Glomerular endothelial cell (primary cell): ENCODE results near the gene NOC2L. TPM values are rescaled to one million over a fixed set of nuclear protein-coding genes. Genes with fewer than 3 reads are reported as not detected.

Experiments
- DNase-seq: peaks from one replicate; pipeline ENCODE4 v3.0.0-alpha.2; 2011; ENCODE audit warnings: low read depth, low spot score; ENCODE audit errors: extremely low read depth
- total RNA-seq: library from RNA; depleted of rRNA; stranded (reverse); fragments of >200 nt; gene quantifications from 2 replicates; pipeline ENCODE4 v1.2.3, GENCODE V29; 2015

NOC2L gene
- total RNA-seq = 73.8 and 73.9 TPM in 2 replicates

DNA sequence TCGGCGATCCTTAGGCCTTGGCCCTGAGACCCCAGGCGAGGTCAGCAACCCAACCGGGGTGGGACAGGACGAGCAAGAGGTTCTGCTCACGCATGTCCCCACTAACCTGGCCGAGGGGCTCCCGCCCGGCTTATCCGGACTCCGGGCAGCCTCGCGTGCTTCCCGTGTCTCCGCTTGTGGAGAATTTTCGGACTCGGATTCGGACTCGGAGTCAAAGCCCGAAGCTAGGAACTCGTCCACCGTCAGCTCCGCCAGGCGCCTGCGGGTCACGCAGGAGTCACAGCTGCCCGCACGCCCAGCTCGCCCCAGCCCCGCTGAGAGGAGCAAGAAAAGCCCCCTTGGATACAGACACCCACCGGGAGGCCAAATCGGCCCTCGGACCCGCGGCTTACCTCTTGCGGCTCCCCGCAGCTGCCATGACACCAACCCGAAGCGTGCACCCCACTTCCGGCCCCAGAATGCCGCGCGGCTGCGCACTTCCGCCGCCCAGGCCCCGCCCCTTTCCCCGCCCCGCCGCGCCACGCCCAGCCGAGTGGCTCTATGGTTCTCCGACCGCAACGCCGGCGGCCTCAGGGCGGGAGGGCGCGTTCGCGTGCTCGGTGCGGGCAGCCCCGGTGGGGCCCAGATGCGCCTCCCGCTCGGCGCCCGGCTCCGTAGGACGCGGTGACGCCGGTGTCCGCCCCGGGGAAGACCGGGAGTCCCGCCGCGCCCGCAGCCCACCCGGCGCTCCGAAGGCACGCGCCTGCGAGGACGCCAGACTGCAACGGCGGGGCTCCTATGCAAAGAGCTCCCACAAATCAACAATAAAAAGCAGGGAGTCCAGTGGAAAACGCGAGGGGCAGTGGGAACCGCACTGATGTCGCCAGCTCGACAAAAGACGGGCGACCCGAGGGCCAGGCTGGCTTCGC, at the start of gene NOC2L:
NOC2L (minus strand) TSS at position 434 of the 908 bp plus-strand sequence; CDS start at position 418, 16 bp downstream.
- DNase-seq = no peak

- DNase-seq = no peak
These were observed 47.5 kb upstream of the NOC2L start for GRCh38 chr1:1006305-1007159.

DNA sequence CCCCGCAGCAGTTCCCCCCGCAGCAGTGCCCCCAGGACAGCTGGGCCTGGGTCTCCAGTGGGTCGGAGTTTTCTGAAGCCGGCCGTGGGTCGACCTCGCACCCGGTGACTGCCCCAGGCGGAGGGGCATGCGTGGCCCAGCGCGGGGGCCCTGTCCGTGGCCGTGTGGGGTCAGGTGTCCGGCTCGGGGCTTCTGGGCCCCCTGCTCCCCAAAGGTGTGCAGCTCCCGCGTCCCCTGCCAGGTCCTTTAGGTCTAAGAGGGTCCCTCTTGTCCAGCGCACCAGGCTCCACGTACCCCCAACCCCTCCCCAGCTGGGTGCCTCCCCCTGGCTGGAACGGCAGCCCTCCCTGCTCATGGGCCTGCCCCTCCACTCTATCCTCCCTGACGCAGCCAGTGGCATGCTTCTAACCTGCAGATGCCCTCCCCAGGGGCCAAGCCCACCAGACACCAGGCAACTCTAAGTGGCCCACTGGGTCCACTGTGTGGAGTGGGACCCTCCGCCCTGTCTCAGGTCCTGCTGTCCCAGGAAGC, 46.8 kb upstream of the NOC2L start:
- no peak for DNase-seq

- no peak for DNase-seq
These were observed 46.0 kb upstream of the NOC2L start for GRCh38 chr1:1004780-1005697.

- no peak for DNase-seq
These were observed 45.3 kb upstream of the NOC2L start for GRCh38 chr1:1004420-1004779.

DNA sequence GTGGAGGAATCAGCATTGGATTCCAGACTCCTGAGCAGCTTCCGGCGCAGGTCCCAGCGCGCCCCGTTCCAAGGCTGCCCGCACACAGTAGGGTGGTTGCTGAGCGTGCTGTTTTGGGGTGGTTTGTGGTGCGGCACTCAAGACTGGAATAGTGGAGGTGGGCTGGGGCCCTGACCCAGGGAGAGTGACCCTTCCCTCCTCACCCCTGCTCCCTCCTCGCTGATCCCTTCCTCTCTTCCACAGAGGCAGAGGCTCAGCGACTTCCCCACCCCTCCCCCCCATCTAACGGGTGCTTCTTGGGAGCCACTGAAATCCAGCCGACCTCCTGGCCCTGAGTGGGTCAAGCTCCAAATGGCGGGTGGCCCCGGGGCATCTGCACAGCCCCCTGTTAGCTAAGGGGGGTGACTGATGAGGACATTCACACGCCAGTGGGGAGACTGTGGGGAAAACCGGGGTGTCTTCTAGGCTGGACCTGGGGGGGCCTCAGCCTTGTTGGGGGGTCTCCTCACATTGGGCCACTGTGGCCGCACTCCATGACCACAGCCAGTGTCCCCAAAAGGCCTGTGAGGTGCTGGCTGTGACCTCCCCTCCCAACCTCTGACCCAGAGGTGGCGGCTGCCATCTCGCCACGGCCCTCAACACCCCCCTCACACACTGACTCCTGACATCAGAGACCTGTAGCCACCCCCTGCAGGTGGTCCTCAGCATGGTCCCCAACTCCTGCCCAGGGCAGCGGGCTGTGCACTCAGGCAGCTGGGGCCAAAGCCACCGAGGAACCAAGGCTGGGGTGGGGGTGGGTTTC, 44.8 kb upstream of the NOC2L start:
- DNase-seq = no peak

DNA sequence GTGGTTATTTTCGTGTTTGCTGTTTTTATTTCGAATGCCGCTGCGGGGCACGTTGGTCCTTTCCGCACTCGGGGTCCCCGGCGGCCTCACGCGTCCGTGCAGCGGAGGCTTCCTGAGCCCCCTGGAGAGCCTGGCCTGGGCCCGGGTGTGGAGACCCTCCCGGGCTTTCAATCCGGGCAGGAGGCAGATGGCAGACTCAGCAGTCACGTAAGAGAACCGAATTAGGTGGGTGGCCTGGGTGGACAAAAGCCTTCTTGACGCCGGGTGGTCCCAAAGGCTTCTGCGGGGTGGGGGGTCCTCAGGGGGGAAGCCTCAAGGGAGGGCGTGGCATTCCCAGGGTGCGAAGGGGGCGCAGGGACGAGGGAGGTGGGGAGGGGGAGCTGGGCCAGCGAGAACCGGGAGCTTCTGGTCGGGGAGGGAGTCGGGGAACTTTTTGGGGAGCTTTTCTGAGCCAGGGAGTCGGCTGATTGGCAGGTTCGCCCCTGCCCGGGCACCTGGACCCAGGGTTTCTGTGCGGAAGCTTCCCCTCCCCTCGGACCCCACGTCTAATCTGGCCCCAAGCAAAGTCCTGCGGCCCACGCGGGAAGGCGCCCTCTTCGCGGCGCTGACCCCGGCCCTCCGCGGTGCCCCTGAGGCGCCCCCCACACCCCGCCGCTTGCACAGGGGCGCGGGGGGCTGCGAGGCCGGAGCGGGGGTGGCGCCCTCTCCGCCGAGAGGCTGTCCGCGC, 42.2 kb upstream of the NOC2L start:
- DNase-seq = no peak

DNA sequence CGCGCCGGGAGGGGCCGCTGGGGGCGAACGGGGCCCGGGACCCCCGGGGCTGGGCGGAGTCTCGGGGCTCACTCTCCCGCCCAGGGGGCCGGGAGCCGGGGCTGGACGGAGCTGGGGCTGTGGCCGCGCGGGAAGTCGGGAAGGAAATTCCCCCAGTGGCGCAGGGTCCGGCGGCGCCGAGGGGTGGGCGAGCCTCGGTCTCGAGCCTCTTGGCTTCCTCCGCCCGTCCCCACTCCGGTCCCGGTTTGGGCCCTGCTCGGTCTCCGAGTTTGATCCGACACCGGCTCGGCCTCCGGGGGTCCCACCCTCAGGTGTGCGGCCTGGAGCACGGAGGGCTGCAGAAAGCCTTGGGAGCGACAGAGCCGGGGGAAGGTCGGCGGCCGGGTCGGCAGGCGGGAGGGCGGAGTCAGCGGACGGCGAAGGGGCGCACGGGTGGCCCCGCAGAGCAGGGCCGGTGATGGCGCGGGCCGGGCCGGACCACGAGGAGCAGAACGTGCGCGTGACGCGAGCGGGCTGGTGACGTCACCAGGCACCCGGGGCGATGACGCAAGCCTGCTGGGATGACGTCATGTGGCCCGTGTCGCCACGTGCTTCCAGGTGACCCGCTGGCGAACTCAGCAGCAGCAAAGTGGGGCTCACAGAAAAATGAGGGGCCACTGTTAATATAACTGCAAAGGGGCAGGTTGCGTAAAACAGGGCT, 41.5 kb upstream of the NOC2L start:
- no peak for DNase-seq

DNA sequence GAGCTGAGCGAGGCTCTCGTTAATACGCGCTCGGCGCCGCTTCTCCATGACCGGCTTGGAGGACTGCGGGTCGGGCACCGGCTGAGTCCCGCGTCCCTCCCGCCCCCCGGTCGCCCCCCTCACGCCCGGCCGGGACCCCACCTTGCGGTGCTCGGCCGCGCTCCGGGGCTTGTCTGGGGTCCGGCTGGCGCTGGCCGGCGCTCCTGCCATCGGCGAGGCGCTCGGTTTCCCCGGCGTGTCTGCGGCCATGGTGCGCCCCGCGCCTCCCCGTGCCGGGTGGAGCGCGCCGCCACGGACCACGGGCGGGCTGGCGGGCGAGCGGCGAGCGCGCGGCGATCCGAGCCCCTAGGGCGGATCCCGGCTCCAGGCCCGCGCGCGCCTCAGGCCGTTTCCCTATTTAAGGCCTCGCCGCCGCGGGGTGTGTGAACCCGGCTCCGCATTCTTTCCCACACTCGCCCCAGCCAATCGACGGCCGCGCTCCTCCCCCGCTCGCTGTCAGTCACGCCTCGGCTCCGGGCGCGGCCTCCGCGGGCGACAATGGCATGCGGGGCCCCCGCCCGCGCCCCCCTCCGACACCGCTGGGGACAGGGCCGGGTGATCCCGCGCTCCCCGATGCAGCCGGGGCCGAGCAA, 40.8 kb upstream of the NOC2L start, which contains the start of gene HES4:
HES4 (minus strand) TSS at position 373 of the 632 bp plus-strand sequence; CDS start at position 249, 124 bp downstream.
- no peak for DNase-seq

DNA sequence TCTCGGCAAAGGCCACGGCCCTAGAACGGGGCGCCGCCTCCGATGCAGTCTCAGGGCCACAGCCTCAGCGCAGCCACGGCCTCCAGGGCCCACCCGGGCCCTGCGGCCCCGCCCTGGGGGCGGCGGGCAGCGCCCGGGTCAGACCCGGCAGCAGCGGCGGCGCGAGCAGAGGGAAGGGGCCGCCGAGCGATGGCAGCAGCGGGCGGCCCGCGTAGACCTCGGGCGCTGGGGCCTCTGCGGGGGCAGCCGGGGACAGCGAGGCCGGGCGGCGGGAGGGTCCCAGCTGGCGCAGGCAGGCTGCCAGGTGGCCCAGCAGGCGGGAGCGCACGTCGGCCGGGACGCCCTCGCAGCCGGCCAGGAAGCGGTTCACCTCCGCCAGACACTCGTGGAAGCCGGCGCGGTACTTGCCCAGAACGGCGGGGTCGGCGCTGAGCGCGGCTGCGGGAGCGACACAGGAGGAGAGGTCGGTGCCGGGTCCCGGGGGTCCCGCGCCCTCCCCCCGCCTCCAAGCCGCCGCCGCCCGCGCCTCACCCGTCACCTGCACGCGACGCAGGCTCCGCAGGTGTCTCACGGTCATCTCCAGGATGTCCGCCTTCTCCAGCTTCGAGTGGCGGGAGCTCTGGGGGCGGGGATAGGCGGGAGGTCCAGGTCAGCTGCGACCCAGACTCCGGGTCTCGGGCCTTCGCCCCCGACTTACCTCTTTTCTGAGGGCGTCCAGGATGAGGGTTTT, 40.1 kb upstream of the NOC2L start:
- no peak for DNase-seq

DNA sequence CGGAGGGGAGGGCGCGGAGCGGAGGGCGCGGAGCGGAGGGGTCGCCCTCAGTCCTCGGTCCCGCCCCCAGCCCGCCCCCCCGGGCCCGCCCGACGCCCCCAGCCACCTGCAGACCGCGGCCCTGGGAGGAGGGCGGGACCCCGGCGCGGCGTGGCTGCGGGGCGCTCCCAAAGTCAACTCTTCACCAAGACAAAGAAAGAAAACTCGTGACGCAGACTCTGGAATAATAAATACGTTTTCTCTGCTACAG, 39.6 kb upstream of the NOC2L start:
- no peak for DNase-seq

GRCh38 chr1:997993-998744, 39.1 kb upstream of the NOC2L start:
- DNase-seq = no peak

DNA sequence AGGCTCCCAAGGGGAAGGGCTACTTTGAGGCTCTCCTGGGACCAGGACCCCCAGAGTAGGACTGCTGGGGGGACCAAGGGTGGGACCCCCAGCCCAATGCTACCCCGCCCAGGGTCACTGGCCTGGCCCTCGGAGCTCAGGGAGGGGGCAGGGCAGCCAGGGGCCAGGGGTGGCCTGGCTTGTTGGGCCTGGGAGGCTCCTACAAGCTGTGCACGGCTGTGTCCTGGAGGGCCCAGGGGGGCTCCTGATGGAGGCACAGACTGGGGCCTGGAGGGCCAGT, 38.6 kb upstream of the NOC2L start:
- DNase-seq = no peak

DNA sequence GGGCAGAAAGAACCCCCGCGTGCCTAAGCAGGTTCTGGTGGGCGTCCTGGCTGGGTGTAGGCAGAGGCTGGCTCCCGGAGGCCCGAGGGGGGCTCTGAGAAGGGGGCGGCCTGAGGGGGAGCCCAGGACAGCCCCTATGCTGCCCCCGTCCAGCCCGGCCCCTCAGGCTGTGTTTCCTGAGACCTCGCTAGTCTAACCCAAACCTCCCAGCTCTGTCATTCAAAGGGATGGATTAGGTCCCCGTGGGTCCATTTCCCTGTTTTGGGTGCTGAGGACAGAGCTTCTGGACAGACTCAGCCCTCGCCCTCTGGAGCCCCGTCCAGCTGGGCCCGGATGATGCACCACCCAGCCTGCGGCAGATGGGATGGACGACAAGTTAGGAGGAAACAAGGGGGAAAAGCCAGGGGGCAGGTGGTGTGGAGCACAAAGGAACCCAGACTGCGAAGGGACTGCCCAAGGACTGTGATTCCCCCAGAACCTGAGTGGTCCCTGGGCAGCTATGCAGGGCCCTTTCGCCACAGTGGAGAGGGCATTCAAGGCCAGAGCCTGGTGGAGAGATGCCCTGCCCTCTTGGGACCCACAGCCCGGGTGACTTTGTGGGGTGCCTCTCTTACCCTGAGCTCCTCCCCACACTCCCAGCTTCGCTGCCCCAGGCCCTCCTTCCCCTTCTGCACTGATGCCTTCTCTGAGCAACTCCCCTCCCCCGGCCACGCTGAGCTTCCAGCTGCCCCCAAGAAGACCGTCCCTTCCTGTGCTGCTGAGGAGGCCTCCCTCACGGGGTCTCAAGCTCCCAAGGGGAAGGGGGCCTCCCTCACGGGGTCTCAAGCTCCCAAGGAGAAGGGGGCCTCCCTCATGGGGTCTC, 38.0 kb upstream of the NOC2L start:
- no peak for DNase-seq

DNA sequence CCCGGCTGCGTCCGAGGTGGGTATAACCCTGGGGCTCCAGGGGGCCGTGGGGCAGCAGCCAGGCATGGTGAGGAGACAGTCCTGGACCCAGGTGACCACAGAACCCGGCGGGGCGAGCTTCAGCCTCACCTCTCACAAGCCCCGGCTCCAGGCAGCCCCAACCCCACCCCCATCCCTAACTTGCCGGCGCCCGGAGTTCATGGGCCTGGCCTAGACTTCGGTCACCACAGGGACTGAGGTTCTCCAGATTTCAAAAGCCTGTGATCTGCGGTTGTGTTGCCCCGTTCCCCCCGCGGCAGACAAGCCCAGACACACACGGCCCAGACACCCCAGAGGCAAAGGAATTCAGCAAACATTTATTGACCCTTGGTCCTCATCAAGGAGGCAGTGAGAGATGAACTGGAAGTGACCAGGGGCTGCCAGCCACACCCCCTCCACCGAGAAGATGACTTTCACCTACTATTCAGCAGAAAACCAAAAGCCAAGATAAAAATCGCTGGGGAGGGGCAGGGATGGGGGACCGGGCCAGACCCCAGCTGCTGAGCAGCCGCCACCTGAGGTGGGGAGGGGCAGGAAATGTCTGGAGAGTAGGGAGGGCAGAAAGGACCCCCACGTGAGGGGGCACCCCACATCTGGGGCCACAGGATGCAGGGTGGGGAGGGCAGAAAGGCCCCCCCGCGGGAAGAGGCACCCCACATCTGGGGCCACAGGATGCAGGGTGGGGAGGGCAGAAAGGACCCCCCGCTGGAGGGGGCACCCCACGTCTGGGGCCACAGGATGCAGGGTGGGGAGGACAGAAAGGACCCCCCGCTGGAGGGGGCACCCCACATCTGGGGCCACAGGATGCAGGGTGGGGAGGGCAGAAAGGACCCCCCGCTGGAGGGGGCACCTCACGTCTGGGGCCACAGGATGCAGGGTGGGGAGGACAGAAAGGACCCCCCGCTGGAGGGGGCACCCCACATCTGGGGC, 36.9 kb upstream of the NOC2L start:
- DNase-seq = no peak
